NCI-H345 treated with DMSO at 0.1 percent for 48 hours (cell line): Measurements from ENCODE around the gene CFAP92.

Source experiments
- DNase-seq: peaks from one replicate; lab custom pipeline; 2025; ENCODE audit not compliant: unreplicated experiment; lab: John Stamatoyannopoulos, UW

The CFAP92 gene, protein sequence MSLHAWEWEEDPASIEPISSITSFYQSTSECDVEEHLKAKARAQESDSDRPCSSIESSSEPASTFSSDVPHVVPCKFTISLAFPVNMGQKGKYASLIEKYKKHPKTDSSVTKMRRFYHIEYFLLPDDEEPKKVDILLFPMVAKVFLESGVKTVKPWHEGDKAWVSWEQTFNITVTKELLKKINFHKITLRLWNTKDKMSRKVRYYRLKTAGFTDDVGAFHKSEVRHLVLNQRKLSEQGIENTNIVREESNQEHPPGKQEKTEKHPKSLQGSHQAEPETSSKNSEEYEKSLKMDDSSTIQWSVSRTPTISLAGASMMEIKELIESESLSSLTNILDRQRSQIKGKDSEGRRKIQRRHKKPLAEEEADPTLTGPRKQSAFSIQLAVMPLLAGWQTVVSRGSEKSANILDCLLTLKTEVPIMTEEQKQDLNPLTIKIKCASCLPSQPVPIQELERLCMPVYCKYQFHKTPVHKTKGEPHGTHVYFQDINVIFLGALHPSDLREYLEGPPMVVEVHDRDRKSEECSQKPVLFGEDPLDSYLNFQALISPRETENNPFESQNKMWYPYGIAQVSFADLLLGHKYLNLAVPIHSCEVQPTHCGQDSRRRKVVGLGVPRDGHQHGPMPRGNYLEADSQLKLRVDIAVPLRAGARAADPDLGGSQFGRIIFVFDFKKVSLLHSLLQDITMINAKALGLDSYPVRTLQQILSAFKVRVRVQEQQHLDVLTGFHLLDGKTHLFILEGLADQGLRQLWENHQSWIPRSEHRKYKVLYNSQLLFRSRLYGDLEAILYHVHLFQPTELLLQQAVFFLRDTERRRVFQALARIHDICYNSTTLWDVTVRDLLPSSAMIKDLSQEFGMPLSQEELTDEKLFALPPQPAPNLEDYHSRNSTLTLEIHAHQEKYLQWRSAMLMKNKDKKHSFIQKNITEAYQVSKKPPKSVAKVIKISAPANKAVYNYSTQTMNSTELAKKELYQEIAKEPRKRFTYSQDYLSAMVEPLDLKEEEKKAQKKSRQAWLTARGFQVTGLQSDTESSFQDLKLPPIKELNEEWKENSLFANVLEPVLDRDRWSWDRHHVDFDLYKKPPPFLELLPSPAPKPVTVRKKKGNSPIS

DNA sequence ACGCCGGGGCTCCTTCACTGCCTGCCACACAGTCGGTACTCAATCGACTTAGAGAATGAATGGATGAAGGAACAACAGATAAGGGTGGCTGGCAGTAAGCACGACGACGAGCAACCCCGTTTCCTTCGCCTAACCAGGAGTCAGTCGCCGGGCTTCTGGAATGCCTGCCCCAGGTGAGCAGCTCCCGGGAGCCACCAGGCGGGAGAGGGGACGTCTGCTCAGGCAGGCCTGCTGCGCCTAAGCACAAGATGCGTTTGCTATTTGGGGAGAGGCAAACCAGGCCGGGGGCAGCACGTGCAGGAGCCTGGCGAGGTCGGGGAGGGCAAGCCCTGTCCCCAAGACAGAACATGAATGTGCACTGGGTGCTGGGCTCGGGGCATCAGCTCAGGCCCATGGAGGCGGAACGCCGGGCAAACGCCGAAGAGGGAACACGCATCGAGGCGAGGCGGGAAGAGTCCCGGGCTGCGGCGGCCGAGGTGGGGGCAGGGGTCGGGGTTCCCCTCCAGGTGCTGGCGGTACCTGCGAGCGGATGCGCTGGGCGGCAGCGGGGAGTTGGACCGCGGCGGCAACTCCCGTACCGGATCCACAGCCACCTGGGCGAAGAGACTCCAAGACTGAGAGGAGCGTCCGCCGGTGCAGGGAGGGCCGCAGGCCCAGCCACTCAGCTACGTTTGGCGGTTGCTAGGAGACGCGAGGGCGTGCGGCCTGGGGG lies at the start of gene CFAP92:
Gene CFAP92, minus strand, starts transcription at position 616 of the 712 bp plus-strand sequence. CDS start 772 bp downstream, outside the sequence.
- DNase-seq: peak; percentile 49

DNA sequence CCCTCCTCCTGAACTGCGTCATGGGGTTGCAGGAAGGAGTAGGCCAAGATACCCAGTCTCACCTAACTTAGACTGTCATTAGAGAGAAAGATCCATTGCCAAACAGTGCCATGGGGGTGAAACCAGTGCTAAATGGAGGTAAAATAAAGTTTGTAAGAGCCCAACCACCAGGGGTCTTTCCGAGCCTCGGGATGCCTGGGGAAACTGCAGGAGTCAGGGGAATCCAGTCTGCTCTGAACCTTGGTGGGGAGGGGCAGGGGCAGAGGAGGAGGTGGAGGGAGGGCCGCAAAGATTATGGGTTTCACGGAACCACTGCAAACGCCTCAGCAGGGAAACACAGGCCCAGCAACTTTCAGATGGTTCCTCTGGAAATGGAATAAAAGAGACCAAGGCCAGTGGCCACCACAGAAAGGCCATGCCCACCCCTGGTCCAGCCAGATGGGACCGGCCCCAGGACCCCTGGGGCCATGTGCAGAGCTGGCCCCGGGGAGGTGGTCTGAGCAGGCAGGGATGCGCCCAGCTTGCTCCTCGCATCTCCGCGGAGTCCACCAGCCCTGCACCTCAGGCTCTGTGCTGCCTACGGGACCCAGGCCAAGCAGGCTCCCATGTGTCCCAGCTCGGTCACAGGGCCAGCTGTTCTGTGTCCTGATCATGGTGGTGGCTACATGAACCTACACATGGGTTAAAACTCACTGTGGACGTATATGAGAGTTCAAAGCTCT lies 46.9 kb upstream of the CFAP92 start:
- no peak for DNase-seq

DNA sequence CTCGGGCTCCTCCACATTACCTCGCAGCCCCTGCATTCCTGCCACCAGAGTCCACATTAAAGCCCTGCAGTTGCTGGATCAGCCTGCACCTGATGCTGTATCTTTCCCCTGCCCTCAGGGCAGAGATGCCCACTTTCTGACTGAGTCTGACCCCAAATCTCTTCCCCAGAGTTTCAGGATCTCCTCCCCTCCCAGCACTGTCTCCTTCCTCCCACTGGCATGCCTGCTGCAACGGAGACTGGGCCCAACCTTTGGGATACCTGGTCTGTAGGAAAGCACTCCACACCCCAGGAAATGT lies 46.1 kb upstream of the CFAP92 start:
- no peak for DNase-seq

DNA sequence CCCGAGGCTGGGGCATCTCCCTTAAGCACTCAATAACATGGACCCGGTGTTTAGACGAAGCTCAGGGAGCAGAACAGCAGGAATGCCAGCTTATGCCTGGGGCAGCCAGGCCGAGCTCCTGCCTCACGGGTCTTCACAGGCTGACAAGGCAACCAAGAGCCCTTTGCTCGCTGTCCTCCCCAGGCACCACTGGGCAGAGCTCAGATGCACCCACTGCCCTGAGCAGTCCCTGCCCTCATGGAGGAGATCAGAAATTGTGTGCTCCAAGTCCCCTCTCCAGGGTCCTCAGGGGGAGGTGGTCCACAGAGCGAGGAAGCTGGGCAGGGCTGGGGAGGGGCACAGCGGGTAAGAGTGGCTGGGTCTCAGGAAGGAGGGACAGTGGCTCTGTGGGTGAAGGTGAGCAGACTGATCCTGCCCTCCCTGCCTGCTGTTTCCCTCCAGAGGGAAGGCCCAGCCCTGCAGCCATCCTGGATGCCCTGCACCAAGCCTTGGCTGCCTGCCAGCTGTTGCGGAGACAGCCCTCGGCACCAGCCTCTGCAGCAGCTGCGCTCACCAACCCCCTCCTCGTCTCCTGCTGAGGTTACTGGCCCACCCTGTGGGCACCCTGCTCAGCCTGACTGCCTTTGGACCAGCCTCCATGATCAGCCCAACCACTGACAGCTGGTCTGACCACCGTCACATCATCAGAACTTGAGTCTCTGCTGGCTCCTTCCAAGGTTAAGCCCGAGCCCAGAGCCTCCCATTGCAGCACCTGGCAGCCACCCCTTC lies 45.6 kb upstream of the CFAP92 start:
- peak; percentile 58 for DNase-seq

DNA sequence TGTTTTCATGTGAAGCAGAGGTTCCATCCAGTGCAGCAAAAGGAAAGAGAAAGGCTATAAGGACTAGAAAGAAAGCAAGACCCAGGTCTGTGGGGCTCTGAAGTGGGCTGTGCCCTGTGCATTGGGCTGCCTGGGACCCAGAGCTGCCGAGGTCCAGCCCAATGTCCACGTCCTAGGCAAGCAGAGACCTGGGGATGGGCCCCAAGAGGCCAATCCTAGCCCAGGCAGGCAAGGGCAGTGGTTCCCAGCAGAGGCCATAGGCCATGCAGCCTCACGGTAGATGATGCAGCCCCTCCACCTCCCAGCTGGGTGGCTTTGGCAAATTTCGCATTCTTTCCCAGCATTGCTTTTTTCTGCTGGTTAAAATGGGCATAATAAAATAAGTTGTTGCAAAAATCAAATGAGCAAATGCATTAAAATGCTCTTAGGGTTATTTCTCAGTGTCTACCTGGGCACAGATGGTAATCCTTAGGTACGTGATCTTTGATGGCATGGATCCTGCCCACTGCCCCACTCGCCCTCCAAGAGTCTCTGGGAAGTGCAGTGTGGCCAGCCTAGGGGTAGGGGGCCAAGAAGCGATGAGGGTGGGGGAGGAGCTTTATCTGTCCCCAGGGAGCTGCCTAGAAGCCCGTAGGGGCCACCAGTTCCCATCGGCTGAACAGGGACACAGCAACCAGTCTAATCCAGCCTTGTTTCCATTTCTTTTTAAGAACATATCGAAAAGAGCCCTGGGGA lies 44.4 kb upstream of the CFAP92 start:
- no peak for DNase-seq

DNA sequence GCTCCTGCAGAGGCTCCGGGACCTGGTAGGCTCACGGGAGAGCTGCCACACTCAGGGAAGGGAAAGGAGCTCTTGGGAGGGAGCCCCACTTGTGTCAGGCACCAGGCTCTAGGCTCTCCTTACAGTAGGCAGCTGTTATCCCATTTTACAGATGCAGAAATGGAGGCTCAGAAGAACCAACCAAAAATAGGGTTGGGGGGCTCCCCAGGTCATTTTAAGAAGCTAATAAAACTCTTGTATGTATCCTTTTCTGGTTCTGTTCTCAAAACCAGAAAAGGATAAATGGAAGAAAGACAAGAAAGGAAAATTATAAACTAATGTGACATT lies 43.2 kb upstream of the CFAP92 start:
- no peak for DNase-seq

DNA sequence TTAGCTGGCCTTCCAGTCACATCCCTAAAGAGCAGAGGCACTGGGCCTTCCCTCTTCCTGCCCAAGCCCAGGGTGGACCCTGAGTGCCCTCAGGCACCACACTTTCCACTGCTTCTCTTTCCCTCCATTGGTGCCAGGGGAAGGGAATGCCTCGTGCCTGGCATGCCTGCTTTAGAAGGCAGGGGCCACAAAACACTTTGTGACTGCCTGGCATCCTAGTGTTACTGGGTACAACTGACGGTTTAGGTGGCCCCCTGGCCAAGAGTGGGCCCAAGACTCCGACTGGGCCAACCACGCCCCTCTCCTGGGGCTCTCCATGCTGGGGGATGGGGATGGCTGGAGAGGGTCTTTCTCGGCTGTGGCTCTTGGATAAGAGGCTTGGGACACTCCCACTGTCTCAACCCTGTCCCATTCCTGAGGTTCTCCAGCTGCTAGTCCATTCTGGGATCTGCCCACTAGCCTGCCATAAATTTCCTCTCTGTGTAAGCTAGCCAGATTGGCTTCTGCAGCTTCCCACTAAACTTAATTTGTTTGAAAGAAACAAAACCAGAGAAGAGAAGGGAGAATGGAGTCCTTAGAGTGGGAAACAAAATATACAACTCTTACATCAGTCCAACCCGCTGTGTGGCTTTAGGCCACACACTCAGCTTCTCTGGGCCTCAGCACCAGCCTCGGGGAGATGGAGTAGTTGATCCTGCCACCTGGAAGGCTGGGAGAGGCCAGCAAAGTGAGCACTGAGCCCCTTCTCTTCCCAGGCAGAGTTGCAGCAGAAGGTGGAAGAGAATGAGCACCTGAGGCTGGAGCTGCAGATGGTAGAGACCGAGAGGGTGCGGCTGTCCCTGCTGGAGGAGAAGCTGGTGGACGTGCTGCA lies 42.6 kb upstream of the CFAP92 start:
- DNase-seq: no peak

DNA sequence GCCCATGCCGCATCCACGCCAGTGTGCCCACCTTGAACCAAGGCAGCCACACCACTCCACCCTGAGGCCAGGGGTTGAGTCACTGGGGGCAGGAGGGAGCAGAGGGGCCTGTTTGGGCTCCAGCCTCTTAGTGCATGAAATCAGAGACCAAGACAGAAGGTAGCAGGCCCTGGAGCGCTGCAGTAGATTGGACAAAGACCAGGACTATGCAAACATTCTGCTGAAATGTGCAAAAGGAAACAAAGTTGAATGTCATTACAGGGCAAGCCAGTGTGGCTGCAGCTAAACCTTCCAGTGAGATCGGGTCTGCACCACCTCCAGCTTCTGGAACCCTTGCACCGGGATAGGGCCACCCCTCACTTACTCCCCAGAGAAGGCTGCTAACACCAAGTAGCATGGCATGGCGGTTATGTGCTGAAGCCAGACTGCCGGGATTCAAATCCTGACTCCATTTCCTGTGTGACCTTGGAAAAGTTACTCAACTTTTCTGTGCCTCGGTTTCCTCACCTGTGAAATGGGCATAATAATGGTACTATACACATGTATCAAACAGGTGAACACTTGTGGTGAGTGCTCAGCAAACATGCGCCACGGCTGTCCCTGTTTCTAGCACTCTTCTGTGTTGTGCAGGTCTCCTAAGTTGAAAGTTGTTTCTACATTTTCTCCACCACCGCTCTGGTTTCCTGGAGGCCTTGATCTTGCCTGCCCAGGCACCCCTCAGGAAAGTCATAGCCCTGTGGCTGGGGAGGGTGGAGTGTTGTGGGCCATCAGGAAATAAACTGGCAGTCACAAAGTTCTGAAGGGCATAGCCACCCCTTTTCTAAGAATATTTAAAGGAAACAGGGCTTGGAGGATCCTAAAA lies 41.7 kb upstream of the CFAP92 start:
- no peak for DNase-seq

DNA sequence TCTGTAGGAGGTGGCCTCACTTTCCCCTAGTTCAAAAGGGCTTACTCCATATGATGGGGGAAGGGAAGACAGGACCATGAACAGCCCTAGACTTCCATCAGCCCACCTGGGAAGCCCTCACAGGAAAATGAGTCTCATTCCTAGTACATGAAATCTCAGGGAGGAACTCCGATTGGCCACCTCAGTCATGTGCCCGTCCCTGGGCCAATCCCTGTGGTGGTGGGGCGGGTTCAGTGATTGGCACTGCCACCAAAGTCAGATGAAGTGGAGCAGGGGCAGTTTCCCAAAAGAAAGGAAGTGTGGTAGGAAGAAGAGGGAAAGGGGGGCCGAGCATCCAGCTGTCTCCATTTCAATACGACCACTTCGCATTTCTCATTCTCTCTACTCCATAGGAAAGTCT lies 40.8 kb upstream of the CFAP92 start:
- DNase-seq: no peak

DNA sequence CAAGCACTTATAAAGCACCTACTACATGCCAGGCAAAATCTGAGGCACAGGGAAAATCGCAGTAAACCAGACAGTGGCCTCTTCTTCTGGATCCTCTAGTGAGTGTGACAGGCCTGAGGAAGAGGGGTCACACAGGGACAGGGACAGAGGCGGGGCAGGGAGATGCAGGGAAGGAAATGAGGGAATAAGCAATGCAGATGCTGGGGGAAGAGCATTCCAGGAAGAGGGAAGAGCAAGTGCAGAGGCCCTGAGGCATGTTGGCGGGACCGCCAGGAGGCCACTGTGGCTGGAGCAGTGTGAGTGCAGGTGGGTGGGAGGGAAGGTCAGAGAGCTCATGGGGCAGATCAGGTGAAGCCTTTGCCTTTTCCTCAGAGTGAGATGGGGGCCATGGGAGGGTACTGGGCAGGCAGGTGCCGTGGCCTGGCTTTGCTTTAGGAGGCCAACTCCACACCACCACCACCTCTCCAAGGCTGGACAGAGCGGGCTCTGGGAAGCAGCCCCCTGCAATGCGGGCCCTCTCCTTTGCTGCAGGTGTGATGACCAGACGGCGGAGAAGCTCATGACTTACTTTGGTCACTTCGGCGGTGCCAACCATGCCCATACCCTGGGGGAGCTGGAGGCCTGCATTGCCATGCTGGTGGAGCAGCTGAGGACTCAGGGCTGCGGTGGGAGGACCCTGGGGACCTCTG lies 39.9 kb upstream of the CFAP92 start:
- DNase-seq: no peak

DNA sequence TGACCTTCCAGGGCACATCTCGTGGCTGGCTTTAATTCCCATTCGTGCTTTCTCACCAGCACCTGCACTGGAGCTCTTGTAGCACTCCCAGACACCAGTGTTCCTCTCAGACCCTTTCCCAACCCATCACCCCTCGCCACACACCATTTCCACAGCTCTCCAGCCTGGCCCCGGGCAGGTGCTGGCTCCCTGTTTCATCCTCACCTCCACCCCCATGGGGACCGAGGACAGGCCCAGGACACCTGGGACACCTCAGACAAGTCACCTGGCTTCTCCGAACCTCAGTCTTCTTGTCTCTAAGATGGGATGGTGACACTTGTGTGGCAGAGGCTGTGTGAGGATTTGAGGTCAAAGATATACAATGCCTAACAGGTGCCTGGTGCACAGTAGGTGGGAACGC lies 39.3 kb upstream of the CFAP92 start:
- DNase-seq: no peak

DNA sequence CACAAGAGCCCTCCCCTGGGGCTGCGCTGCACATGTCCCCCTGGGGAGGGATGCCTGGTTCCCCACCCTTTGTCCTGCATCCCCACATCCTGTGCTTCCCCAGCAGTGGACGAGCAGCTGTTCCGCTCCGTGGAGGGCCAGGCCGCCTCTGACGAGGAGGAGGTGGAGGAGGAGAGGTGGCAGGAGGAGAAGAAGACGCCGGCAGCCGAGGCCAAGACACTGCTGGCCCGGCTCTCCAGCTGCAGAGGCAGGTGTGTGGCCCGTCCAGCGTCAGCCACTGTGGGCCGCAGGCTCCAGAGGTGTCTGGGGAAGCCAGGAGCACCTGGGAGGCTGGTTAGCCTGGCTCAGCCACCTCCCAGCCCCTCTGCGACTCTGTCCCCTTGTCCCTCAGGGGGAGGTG lies 38.8 kb upstream of the CFAP92 start:
- DNase-seq: no peak

DNA sequence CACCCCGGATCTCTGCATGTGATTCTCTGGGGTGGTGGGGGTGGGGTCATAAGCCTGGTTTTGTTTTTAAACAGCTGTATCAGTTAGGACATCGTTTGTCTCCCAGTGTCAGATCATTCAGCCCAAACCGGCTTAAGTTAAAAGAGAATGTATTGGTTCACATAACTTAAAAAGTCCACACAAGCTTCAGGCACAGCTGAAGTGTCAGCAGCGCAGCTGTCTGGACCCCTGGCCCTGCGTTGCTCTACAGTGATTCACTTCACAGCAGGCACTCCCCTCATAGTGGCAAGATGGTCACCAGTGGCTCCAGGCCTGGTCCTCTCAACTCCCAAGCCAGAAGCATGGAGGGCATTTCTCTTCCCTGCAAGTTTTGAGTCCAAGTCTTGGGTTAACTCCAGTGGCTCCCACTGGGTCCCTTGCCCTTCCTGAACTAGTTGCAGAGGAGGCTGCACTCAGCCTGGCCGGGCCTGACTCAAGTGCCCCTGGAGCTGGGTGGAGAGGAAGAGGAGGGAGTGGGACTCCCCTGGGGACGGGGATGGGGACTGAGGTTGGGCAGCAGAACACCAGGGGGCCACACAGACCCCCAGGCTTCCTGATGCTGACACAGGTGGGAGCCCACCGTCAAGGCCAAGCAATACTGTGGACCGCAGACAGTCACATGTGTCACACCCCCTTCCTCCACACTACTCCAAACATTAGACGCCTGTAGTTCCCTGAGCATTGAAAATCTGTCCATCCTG lies 37.8 kb upstream of the CFAP92 start:
- DNase-seq: no peak

DNA sequence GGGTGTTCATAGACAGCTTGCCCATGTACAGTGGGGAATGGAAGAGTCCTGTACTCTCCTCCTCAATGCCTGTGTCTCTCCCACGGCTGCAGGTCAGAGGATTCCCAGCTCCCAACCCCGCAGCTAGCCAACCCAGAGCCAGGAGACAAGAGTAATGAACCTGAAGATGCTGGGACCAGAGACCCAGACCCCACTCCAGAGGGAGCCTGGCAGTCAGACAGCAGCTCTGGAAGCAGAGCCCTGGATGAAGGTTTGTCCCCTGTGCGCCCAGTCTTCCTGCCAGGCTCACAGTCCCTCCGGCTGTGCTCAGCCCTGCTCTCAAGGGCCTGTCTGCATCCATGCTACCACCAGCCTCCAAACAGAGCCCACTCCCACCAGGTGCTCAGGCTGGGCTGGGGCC lies 36.7 kb upstream of the CFAP92 start:
- DNase-seq: no peak

DNA sequence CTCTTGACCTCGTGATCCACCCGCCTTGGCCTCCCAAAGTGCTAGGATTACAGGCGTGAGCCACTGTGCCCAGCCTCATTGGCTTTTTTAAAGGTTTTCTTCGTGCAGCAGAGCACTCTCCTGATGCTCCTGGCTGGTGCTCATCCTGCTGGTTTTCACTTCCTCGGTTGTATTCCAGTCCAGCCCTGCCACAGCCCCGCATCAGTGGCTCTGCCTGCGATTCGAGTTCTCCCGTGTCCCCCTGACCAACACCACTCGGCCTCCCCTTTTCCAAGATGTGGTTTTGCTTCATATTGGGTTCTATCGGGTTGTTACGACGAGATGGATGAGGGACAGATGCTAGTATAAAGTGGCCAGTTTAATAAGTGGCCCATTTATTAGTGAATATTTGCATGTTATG lies 35.0 kb upstream of the CFAP92 start:
- DNase-seq: no peak

DNA sequence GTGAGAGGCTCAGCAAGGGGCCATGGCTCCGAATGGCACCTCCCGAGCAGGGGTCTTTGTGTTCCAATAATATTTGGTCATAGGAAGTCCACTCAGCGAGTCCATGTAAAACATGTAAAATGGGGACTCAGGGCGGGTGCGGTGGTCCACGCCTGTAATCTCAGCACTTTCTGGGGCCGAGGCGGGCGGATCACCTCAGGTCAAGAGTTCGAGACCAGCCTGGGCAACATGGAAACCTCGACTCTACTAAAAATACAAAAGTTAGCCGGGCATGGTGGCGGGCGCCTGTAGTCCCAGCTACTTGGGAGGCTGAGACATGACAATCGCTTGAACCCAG lies 33.6 kb upstream of the CFAP92 start:
- DNase-seq: no peak
